ENCODE measurements around the gene UFD1.

Gene UFD1

GRCh38 chr22:19420321-19420720 is 58.7 kb downstream of the UFD1 start:
- TF ChIP-seq CTCF (conservative IDR thresholded peaks at IDR 0.05; ENCODE audit: low read depth, low read length) = no peak
- H3K4me2 ChIP-seq = peak overlapping the region; percentile 95
- peak overlapping the region; percentile 23; the same call in 1 of the 2 replicates for H3K9ac ChIP-seq
- H4K20me1 ChIP-seq (ENCODE audit: insufficient read depth) = peaks cover 8% of the 10 kb centered on the region
- no peak overlapping the region for H2AFZ ChIP-seq (ENCODE audit: low read depth)
- H3K4me1 ChIP-seq (ENCODE audit: low read depth, poor library complexity, severe bottlenecking) = peaks cover 100% of the 10 kb centered on the region
- no peaks in the 10 kb centered on the region for H3K27me3 ChIP-seq (ENCODE audit: insufficient read depth, low read depth)
- no peaks in the 10 kb centered on the region for H3K36me3 ChIP-seq (ENCODE audit: insufficient read depth)
- peak overlapping the region; percentile 96 for H3K27ac ChIP-seq
- H3K4me3 ChIP-seq (IDR thresholded peaks at IDR 0.05; ENCODE audit: insufficient read depth, low read depth, low read length) = no peak overlapping the region
- peaks cover 98% of the 10 kb centered on the region for H3K79me2 ChIP-seq (ENCODE audit: insufficient read depth, low read depth)

DNA sequence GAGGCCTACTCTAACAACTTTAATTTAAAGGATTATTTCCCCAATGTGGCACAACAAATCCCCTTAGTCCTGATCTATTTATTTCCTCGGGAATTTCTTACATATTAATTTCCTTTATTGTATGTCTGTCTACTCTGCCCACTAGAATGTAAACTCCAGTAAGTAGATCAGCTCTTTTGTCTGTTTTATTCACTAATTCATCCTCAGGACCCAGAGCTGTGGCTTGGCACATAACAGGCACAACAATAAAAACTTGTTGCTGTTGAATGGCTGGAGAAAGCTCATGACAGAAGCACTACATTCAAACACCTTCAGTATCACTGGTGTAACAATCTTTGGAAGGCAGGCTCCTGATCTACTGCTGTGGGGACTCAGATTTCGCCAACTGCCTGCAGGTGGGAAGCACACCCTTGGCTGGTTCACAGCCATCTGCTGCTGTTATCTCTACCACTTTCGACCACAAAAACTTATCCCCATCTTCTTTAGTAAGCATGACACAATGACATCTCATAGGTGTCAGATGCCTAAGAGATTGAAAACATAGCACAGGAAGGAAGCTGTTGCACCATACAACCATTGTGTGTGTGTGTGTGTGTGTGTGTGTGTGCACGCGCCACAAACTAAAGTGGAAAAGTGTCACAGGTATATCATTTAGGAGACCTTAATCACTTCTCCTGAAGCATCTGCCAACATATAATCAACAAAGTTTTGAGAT is 59.4 kb downstream of the UFD1 start:
- Histone ChIP-seq H4K20me1 (ENCODE audit: insufficient read depth) (peaks cover 11% of the 10 kb centered on the region), H3K27me3 (ENCODE audit: insufficient read depth, low read depth) (no peaks in the 10 kb centered on the region), H3K27ac (peak overlapping the region; percentile 96), H3K36me3 (ENCODE audit: insufficient read depth) (no peaks in the 10 kb centered on the region), H3K9ac (peak overlapping the region; percentile 60; the same call in 1 of the 2 replicates), H2AFZ (ENCODE audit: low read depth) (no peak overlapping the region), H3K4me1 (ENCODE audit: low read depth, poor library complexity, severe bottlenecking) (peaks cover 100% of the 10 kb centered on the region), H3K4me3 (IDR thresholded peaks at IDR 0.05; ENCODE audit: insufficient read depth, low read depth, low read length) (no peak overlapping the region), H3K4me2 (peak overlapping the region; percentile 95), H3K79me2 (ENCODE audit: insufficient read depth, low read depth) (peaks cover 98% of the 10 kb centered on the region)
- no peak for TF ChIP-seq CTCF (conservative IDR thresholded peaks at IDR 0.05; ENCODE audit: low read depth, low read length)

DNA sequence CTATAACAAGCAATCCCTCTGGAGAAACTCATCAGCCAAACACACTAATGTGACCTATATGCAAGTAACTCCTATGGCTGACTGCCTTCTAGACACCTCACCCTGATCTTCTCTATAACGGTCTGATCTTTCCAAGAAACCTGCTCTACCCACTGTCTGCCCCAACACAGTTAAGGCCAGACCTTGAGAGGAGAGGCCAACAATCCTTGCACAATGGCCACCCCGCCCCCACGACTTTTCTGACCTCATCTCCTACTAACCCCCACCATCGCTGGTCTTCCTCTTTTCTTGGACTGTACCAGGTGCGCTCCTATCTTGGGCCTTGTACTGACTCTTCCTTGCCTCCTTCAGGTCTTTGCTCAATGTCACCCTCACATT is 59.9 kb downstream of the UFD1 start:
- H2AFZ ChIP-seq (ENCODE audit: low read depth) = no peak overlapping the region
- H3K4me2 ChIP-seq = peak overlapping the region; percentile 95
- H3K4me3 ChIP-seq (IDR thresholded peaks at IDR 0.05; ENCODE audit: insufficient read depth, low read depth, low read length) = no peak overlapping the region
- no peaks in the 10 kb centered on the region for H3K36me3 ChIP-seq (ENCODE audit: insufficient read depth)
- H3K27ac ChIP-seq = peak overlapping the region; percentile 96
- peaks cover 98% of the 10 kb centered on the region for H3K79me2 ChIP-seq (ENCODE audit: insufficient read depth, low read depth)
- peaks cover 100% of the 10 kb centered on the region for H3K4me1 ChIP-seq (ENCODE audit: low read depth, poor library complexity, severe bottlenecking)
- no peak for TF ChIP-seq CTCF (conservative IDR thresholded peaks at IDR 0.05; ENCODE audit: low read depth, low read length)
- H4K20me1 ChIP-seq (ENCODE audit: insufficient read depth) = peaks cover 17% of the 10 kb centered on the region
- H3K9ac ChIP-seq = peak overlapping the region; percentile 60; the same call in 1 of the 2 replicates
- H3K27me3 ChIP-seq (ENCODE audit: insufficient read depth, low read depth) = no peaks in the 10 kb centered on the region

GRCh38 chr22:19412923-19413322 is 66.1 kb downstream of the UFD1 start:
- Histone ChIP-seq H3K4me3 (IDR thresholded peaks at IDR 0.05; ENCODE audit: insufficient read depth, low read depth, low read length) (no peak overlapping the region), H3K79me2 (ENCODE audit: insufficient read depth, low read depth) (peaks cover 85% of the 10 kb centered on the region), H3K4me2 (peak overlapping the region; percentile 6; the same call in 1 of the 2 replicates), H3K27ac (no peak overlapping the region), H3K36me3 (ENCODE audit: insufficient read depth) (no peaks in the 10 kb centered on the region), H3K4me1 (ENCODE audit: low read depth, poor library complexity, severe bottlenecking) (peaks cover 63% of the 10 kb centered on the region), H3K27me3 (ENCODE audit: insufficient read depth, low read depth) (no peaks in the 10 kb centered on the region), H2AFZ (ENCODE audit: low read depth) (no peak overlapping the region), H4K20me1 (ENCODE audit: insufficient read depth) (peaks cover 42% of the 10 kb centered on the region), H3K9ac (no peak overlapping the region)
- no peak for TF ChIP-seq CTCF (conservative IDR thresholded peaks at IDR 0.05; ENCODE audit: low read depth, low read length)

All from KMS-11 (cell line).